WTC11 (cell line): Measurements from ENCODE around the gene DRGX. TPM values are rescaled to one million over a fixed set of nuclear protein-coding genes. Genes with fewer than 3 reads are reported as not detected.

Experiments
- ATAC-seq: fragments of 200-7000 bp; cut with Tn5 transposase; 2 replicates; pipeline ENCODE4 v1.10.0; 2021; ENCODE audit warnings: mild to moderate bottlenecking, moderate library complexity
- CTCF ChIA-PET: fragments of 300-600 bp; sonication (Branson Sonifier 250); formaldehyde crosslinking; loops from one replicate; lab custom pipeline; 2021; ENCODE audit warnings: antibody characterized with exemption; lab: Charles Lee
- POLR2A ChIA-PET: fragments of 350-600 bp; sonication (Branson Sonifier 250); formaldehyde crosslinking; loops from one replicate; lab custom pipeline; 2021; ENCODE audit warnings: antibody characterized with exemption; lab: Charles Lee
- DNase-seq: peaks from one replicate; pipeline ENCODE4 v3.0.0; 2021; ENCODE audit warnings: low spot score
- H3K27ac Mint-ChIP-seq: 2 replicates; pipeline ENCODE4 v1.8.0; 2021; ENCODE audit warnings: mixed read lengths
- H3K27me3 Mint-ChIP-seq: 2 replicates; pipeline ENCODE4 v1.8.0; 2021; ENCODE audit warnings: low read depth, mild to moderate bottlenecking, moderate library complexity, mixed read lengths
- H3K36me3 Mint-ChIP-seq: 2 replicates; pipeline ENCODE4 v1.8.0; 2021; ENCODE audit warnings: mixed read lengths
- H3K4me1 Mint-ChIP-seq: 2 replicates; pipeline ENCODE4 v1.8.0; 2022; ENCODE audit warnings: mixed read lengths
- H3K4me3 Mint-ChIP-seq: 2 replicates; pipeline ENCODE4 v1.8.0; 2021; ENCODE audit warnings: mild to moderate bottlenecking, moderate library complexity, mixed read lengths
- H3K9me3 Mint-ChIP-seq: 2 replicates; pipeline ENCODE4 v1.8.0; 2021; ENCODE audit warnings: mixed read lengths
- HMGA2 ChIP-seq: fragments of 250-450 bp; sonication (Bioruptor Pico); IDR thresholded peaks from 2 replicates; pipeline ENCODE4 v1.4.0; 2021; ENCODE audit warnings: mild to moderate bottlenecking, moderate library complexity
- IRF2 ChIP-seq: sonication (generic); formaldehyde crosslinking; IDR thresholded peaks from 2 replicates; pipeline ENCODE4 v1.8.0; 2022; ENCODE audit warnings: low read depth, missing genetic modification reagents, borderline replicate concordance
- MYBL2 ChIP-seq: sonication (generic); formaldehyde crosslinking; IDR thresholded peaks from 2 replicates; pipeline ENCODE4 v1.8.1; 2023; ENCODE audit warnings: mild to moderate bottlenecking, moderate library complexity, missing genetic modification reagents
- NFE2L1 ChIP-seq: sonication (generic); formaldehyde crosslinking; IDR thresholded peaks from 2 replicates; pipeline ENCODE4 v1.8.1; 2023; ENCODE audit warnings: missing genetic modification reagents
- NR1H2 ChIP-seq: sonication (generic); formaldehyde crosslinking; IDR thresholded peaks from 2 replicates; pipeline ENCODE4 v1.9.0; 2021; ENCODE audit warnings: mild to moderate bottlenecking, moderate library complexity, missing genetic modification reagents
- RORB ChIP-seq: fragments of 250-450 bp; sonication (Bioruptor Pico); IDR thresholded peaks from 2 replicates; pipeline ENCODE4 v1.9.0; 2021; ENCODE audit warnings: mild to moderate bottlenecking
- SOX15 ChIP-seq: fragments of 250-450 bp; sonication (Bioruptor Pico); IDR thresholded peaks from 2 replicates; pipeline ENCODE4 v1.9.0; 2021; ENCODE audit warnings: mild to moderate bottlenecking
- TP53 ChIP-seq: sonication (generic); formaldehyde crosslinking; IDR thresholded peaks from 2 replicates; pipeline ENCODE4 v1.8.1; 2023; ENCODE audit warnings: mild to moderate bottlenecking, missing genetic modification reagents
- ZNF138 ChIP-seq: sonication (generic); formaldehyde crosslinking; conservative IDR thresholded peaks from 2 replicates; pipeline ENCODE4 v1.8.1; 2022; ENCODE audit warnings: mild to moderate bottlenecking, moderate library complexity, missing genetic modification reagents
- ZNF671 ChIP-seq: fragments of 250-450 bp; sonication (Bioruptor Pico); IDR thresholded peaks from 2 replicates; pipeline ENCODE4 v1.8.0; 2021; ENCODE audit warnings: mild to moderate bottlenecking
- total RNA-seq: library from RNA; stranded (reverse); gene quantifications from 3 replicates; pipeline ENCODE4 v1.2.3, GENCODE V29; 2021
- TF ChIP-seq, protein P1 (sequence below): sonication (generic); formaldehyde crosslinking; IDR thresholded peaks from 2 replicates; pipeline ENCODE4 v1.8.0; 2023; ENCODE audit warnings: missing genetic modification reagents
- TF ChIP-seq, protein P2 (sequence below): sonication (generic); formaldehyde crosslinking; IDR thresholded peaks from 2 replicates; pipeline ENCODE4 v1.8.1; 2023; ENCODE audit warnings: mild to moderate bottlenecking, moderate library complexity, missing genetic modification reagents
- TF ChIP-seq, protein P3 (sequence below): sonication (generic); formaldehyde crosslinking; IDR thresholded peaks from 2 replicates; pipeline ENCODE4 v1.8.0; 2022; ENCODE audit warnings: missing genetic modification reagents
- TF ChIP-seq, protein P4 (sequence below): sonication (generic); formaldehyde crosslinking; IDR thresholded peaks from 2 replicates; pipeline ENCODE4 v1.8.1; 2023; ENCODE audit warnings: mild to moderate bottlenecking, missing genetic modification reagents
- TF ChIP-seq, protein P5 (sequence below): sonication (generic); formaldehyde crosslinking; IDR thresholded peaks from 2 replicates; pipeline ENCODE4 v1.8.0; 2022; ENCODE audit warnings: mild to moderate bottlenecking, missing genetic modification reagents
- TF ChIP-seq, protein P6 (sequence below): fragments of 250-450 bp; sonication (Bioruptor Pico); IDR thresholded peaks from 2 replicates; pipeline ENCODE4 v1.9.0; 2021; ENCODE audit warnings: mild to moderate bottlenecking, borderline replicate concordance

DRGX gene
- total RNA-seq, 1 experiment from 2014 or later: not detected

DNA sequence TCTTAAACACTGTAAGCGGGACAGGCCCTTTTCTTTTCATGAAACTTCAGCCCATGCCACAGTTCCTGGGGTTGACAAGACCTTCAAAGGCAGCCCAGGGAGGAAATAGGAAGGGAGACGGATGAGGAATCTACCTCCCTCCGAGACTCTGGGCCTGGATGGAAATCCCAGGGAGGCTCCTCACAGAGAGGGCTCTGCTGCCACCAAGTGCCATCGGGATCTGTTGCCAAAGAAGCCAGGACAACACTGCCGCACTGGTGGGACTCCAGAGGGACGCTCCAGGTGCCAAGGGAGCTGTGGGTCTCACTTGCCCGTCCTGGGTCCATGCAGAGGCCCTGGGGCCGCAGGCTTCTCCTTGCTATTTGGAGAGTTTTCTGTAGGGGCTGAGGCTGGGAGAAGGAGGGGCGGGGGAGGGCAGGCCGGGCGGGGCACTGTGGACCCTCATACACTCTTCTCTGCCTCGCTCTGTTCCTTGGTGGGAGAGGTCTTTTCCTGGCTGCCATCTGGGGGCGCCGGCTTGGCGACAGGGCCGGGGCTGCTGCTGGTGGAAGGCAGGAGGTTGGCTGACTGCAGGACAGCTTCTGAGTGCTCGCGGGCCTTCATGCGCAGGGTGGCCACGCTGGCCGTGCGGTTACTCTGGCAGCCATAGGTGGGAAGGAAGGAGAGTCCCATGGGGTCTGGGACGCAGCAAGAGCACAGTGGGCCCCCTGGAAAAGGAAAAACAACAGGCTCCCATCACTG lies 30.0 kb downstream of the DRGX start:
- Mint-ChIP-seq H3K4me3 (no peak overlapping the region), H3K9me3 (no peaks in the 10 kb centered on the region), H3K27ac (no peak overlapping the region), H3K36me3 (no peaks in the 10 kb centered on the region), H3K4me1 (peaks cover 13% of the 10 kb centered on the region), H3K27me3 (no peaks in the 10 kb centered on the region)
- DNase-seq (no peak), ATAC-seq (peak; percentile 43)
- TF ChIP-seq IRF2 (CRISPR knock-in tag): no peak
- TF ChIP-seq, protein P1, sequence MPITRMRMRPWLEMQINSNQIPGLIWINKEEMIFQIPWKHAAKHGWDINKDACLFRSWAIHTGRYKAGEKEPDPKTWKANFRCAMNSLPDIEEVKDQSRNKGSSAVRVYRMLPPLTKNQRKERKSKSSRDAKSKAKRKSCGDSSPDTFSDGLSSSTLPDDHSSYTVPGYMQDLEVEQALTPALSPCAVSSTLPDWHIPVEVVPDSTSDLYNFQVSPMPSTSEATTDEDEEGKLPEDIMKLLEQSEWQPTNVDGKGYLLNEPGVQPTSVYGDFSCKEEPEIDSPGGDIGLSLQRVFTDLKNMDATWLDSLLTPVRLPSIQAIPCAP (CRISPR knock-in tag): no peak
- TF ChIP-seq, protein P2, sequence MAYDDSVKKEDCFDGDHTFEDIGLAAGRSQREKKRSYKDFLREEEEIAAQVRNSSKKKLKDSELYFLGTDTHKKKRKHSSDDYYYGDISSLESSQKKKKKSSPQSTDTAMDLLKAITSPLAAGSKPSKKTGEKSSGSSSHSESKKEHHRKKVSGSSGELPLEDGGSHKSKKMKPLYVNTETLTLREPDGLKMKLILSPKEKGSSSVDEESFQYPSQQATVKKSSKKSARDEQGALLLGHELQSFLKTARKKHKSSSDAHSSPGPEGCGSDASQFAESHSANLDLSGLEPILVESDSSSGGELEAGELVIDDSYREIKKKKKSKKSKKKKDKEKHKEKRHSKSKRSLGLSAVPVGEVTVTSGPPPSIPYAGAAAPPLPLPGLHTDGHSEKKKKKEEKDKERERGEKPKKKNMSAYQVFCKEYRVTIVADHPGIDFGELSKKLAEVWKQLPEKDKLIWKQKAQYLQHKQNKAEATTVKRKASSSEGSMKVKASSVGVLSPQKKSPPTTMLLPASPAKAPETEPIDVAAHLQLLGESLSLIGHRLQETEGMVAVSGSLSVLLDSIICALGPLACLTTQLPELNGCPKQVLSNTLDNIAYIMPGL (CRISPR knock-in tag): no peak
- no peak for TF ChIP-seq TP53 (CRISPR knock-in tag)
- TF ChIP-seq ZNF138 (CRISPR knock-in tag): no peak
- TF ChIP-seq ZNF671 (CRISPR knock-in tag): no peak
- TF ChIP-seq, protein P3, sequence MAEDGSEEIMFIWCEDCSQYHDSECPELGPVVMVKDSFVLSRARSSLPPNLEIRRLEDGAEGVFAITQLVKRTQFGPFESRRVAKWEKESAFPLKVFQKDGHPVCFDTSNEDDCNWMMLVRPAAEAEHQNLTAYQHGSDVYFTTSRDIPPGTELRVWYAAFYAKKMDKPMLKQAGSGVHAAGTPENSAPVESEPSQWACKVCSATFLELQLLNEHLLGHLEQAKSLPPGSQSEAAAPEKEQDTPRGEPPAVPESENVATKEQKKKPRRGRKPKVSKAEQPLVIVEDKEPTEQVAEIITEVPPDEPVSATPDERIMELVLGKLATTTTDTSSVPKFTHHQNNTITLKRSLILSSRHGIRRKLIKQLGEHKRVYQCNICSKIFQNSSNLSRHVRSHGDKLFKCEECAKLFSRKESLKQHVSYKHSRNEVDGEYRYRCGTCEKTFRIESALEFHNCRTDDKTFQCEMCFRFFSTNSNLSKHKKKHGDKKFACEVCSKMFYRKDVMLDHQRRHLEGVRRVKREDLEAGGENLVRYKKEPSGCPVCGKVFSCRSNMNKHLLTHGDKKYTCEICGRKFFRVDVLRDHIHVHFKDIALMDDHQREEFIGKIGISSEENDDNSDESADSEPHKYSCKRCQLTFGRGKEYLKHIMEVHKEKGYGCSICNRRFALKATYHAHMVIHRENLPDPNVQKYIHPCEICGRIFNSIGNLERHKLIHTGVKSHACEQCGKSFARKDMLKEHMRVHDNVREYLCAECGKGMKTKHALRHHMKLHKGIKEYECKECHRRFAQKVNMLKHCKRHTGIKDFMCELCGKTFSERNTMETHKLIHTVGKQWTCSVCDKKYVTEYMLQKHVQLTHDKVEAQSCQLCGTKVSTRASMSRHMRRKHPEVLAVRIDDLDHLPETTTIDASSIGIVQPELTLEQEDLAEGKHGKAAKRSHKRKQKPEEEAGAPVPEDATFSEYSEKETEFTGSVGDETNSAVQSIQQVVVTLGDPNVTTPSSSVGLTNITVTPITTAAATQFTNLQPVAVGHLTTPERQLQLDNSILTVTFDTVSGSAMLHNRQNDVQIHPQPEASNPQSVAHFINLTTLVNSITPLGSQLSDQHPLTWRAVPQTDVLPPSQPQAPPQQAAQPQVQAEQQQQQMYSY (CRISPR knock-in tag): no peak
- no peak for TF ChIP-seq HMGA2 (CRISPR knock-in tag)
- POLR2A ChIA-PET: no interaction called here
- CTCF ChIA-PET: interaction anchor here (0.6 to 2.0 kb wide), 3 partner anchors 32 to 42 kb away, joined by 3 to 11 read pairs (median 4); no protein-coding TSS in a partner anchor

DNA sequence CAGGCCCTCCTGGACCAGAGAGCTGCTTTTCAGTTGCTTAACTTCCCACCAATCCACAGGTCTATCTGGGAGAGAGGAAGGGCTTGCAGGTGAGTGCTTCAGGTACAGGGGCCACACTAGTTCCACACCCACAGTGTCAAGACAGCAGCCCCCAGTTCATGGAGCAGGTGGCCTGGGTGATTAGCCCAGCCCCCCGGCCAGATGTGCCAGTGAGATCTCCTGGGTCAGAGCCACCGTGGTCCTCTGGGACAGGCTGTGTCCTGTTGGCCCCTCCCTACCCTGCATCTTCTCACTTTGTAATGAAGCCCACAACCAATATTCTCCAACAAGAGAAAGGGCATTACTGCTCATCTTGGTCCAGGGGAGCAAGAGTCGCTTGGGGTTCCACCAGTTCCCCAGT lies 30.6 kb downstream of the DRGX start:
- DNase-seq (no peak), ATAC-seq (no peak)
- no peaks in the 10 kb centered on the region for H3K9me3 Mint-ChIP-seq
- ChIA-PET POLR2A (no interaction called here), CTCF (interaction anchor here (0.6 to 2.0 kb wide), 2 partner anchors 39 to 43 kb away, joined by 4 to 11 read pairs; no protein-coding TSS in a partner anchor)
- H3K36me3 Mint-ChIP-seq: no peaks in the 10 kb centered on the region
- no peak overlapping the region for H3K27ac Mint-ChIP-seq
- no peaks in the 10 kb centered on the region for H3K27me3 Mint-ChIP-seq
- H3K4me1 Mint-ChIP-seq: peaks cover 16% of the 10 kb centered on the region
- no peak overlapping the region for H3K4me3 Mint-ChIP-seq
- TF ChIP-seq RORB (CRISPR knock-in tag) (no peak), NFE2L1 (CRISPR knock-in tag) (no peak), MYBL2 (CRISPR knock-in tag) (no peak), SOX15 (CRISPR knock-in tag) (no peak), NR1H2 (CRISPR knock-in tag) (no peak)
- TF ChIP-seq, protein P4, sequence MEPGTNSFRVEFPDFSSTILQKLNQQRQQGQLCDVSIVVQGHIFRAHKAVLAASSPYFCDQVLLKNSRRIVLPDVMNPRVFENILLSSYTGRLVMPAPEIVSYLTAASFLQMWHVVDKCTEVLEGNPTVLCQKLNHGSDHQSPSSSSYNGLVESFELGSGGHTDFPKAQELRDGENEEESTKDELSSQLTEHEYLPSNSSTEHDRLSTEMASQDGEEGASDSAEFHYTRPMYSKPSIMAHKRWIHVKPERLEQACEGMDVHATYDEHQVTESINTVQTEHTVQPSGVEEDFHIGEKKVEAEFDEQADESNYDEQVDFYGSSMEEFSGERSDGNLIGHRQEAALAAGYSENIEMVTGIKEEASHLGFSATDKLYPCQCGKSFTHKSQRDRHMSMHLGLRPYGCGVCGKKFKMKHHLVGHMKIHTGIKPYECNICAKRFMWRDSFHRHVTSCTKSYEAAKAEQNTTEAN (CRISPR knock-in tag): no peak
- TF ChIP-seq, protein P3 (CRISPR knock-in tag): no peak
- TF ChIP-seq, protein P5, sequence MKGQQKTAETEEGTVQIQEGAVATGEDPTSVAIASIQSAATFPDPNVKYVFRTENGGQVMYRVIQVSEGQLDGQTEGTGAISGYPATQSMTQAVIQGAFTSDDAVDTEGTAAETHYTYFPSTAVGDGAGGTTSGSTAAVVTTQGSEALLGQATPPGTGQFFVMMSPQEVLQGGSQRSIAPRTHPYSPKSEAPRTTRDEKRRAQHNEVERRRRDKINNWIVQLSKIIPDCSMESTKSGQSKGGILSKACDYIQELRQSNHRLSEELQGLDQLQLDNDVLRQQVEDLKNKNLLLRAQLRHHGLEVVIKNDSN: no peak
- TF ChIP-seq, protein P6, sequence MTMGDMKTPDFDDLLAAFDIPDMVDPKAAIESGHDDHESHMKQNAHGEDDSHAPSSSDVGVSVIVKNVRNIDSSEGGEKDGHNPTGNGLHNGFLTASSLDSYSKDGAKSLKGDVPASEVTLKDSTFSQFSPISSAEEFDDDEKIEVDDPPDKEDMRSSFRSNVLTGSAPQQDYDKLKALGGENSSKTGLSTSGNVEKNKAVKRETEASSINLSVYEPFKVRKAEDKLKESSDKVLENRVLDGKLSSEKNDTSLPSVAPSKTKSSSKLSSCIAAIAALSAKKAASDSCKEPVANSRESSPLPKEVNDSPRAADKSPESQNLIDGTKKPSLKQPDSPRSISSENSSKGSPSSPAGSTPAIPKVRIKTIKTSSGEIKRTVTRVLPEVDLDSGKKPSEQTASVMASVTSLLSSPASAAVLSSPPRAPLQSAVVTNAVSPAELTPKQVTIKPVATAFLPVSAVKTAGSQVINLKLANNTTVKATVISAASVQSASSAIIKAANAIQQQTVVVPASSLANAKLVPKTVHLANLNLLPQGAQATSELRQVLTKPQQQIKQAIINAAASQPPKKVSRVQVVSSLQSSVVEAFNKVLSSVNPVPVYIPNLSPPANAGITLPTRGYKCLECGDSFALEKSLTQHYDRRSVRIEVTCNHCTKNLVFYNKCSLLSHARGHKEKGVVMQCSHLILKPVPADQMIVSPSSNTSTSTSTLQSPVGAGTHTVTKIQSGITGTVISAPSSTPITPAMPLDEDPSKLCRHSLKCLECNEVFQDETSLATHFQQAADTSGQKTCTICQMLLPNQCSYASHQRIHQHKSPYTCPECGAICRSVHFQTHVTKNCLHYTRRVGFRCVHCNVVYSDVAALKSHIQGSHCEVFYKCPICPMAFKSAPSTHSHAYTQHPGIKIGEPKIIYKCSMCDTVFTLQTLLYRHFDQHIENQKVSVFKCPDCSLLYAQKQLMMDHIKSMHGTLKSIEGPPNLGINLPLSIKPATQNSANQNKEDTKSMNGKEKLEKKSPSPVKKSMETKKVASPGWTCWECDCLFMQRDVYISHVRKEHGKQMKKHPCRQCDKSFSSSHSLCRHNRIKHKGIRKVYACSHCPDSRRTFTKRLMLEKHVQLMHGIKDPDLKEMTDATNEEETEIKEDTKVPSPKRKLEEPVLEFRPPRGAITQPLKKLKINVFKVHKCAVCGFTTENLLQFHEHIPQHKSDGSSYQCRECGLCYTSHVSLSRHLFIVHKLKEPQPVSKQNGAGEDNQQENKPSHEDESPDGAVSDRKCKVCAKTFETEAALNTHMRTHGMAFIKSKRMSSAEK: no peak
